Memory B cell (primary cell): ENCODE results near the gene CPLX1.
"Not testable (repeated sequence)": the region's sequence is repeated elsewhere in the genome, so short reads cannot be mapped to it uniquely, and the experiment has no call there.

Source experiments
- ATAC-seq: fragments of 150-1000 bp; cut with Tn5 transposase; 2 replicates; pipeline ENCODE4 v1.10.0; 2021; ENCODE audit warnings: low read depth, mild to moderate bottlenecking, moderate library complexity
- DNase-seq, 2 donors: peaks; one replicate each; pipeline ENCODE4 v3.0.0; 2022; ENCODE audit warnings: low spot score in 2 of 2
- H3K27ac Mint-ChIP-seq: one replicate; pipeline ENCODE4 v1.8.0; 2022; ENCODE audit warnings: mild to moderate bottlenecking, moderate library complexity, mixed read lengths
- H3K27me3 Mint-ChIP-seq: one replicate; pipeline ENCODE4 v1.8.0; 2022; ENCODE audit warnings: mixed read lengths
- H3K36me3 Mint-ChIP-seq: one replicate; pipeline ENCODE4 v1.8.0; 2022; ENCODE audit warnings: mild to moderate bottlenecking, mixed read lengths
- H3K4me1 Mint-ChIP-seq: one replicate; pipeline ENCODE4 v1.8.0; 2022; ENCODE audit warnings: mixed read lengths
- H3K4me3 Mint-ChIP-seq: one replicate; pipeline ENCODE4 v1.8.0; 2022; ENCODE audit warnings: mild to moderate bottlenecking, moderate library complexity, mixed read lengths
- H3K9me3 Mint-ChIP-seq: one replicate; pipeline ENCODE4 v1.8.0; 2022; ENCODE audit warnings: mixed read lengths

The CPLX1 gene

GRCh38 chr4:769511-769910 is 56.4 kb downstream of the CPLX1 start:
- H3K4me3 Mint-ChIP-seq: no peak overlapping the region
- ATAC-seq: no peak
- H3K9me3 Mint-ChIP-seq: no peaks in the 10 kb centered on the region
- H3K36me3 Mint-ChIP-seq: peaks cover 8% of the 10 kb centered on the region
- peaks cover 7% of the 10 kb centered on the region for H3K4me1 Mint-ChIP-seq
- H3K27ac Mint-ChIP-seq: no peak overlapping the region
- DNase-seq: no peak
- H3K27me3 Mint-ChIP-seq: no peaks in the 10 kb centered on the region

- Mint-ChIP-seq H3K4me1 (peaks cover 7% of the 10 kb centered on the region), H3K36me3 (peaks cover 8% of the 10 kb centered on the region), H3K4me3 (no peak overlapping the region), H3K9me3 (no peaks in the 10 kb centered on the region), H3K27me3 (no peaks in the 10 kb centered on the region), H3K27ac (no peak overlapping the region)
- no peak for DNase-seq
- no peak for ATAC-seq
Measured at GRCh38 chr4:768995-769394, 56.9 kb downstream of the CPLX1 start.

- DNase-seq (no peak), ATAC-seq (no peak)
- no peak overlapping the region for H3K4me3 Mint-ChIP-seq
- H3K9me3 Mint-ChIP-seq: no peaks in the 10 kb centered on the region
- no peak overlapping the region for H3K27ac Mint-ChIP-seq
- H3K4me1 Mint-ChIP-seq: peaks cover 7% of the 10 kb centered on the region
- H3K27me3 Mint-ChIP-seq: no peaks in the 10 kb centered on the region
- H3K36me3 Mint-ChIP-seq: peaks cover 12% of the 10 kb centered on the region
Measured at GRCh38 chr4:768076-768475, 57.9 kb downstream of the CPLX1 start.

GRCh38 chr4:766559-767283 is 59.2 kb downstream of the CPLX1 start:
- ATAC-seq: no peak
- H3K4me3 Mint-ChIP-seq: no peak overlapping the region
- peaks cover 4% of the 10 kb centered on the region for H3K4me1 Mint-ChIP-seq
- no peak for DNase-seq
- H3K27me3 Mint-ChIP-seq: no peaks in the 10 kb centered on the region
- no peak overlapping the region for H3K27ac Mint-ChIP-seq
- H3K36me3 Mint-ChIP-seq: peaks cover 14% of the 10 kb centered on the region
- no peaks in the 10 kb centered on the region for H3K9me3 Mint-ChIP-seq

- H3K9me3 Mint-ChIP-seq: no peaks in the 10 kb centered on the region
- DNase-seq (no peak), ATAC-seq (no peak)
- H3K27me3 Mint-ChIP-seq: no peaks in the 10 kb centered on the region
- peaks cover 3% of the 10 kb centered on the region for H3K4me1 Mint-ChIP-seq
- H3K27ac Mint-ChIP-seq: no peak overlapping the region
- no peak overlapping the region for H3K4me3 Mint-ChIP-seq
- H3K36me3 Mint-ChIP-seq: peaks cover 18% of the 10 kb centered on the region
Measured at GRCh38 chr4:766152-766515, 59.8 kb downstream of the CPLX1 start.

- H3K4me1 Mint-ChIP-seq: peaks cover 5% of the 10 kb centered on the region
- H3K36me3 Mint-ChIP-seq: peaks cover 28% of the 10 kb centered on the region
- peak overlapping the region; percentile 11 for H3K27ac Mint-ChIP-seq
- H3K4me3 Mint-ChIP-seq: no peak overlapping the region
- no peaks in the 10 kb centered on the region for H3K9me3 Mint-ChIP-seq
- DNase-seq: no peak
- H3K27me3 Mint-ChIP-seq: no peaks in the 10 kb centered on the region
- no peak for ATAC-seq
Measured at GRCh38 chr4:764405-765169, 61.3 kb downstream of the CPLX1 start.

- Mint-ChIP-seq H3K27me3 (no peaks in the 10 kb centered on the region), H3K36me3 (peaks cover 28% of the 10 kb centered on the region), H3K4me1 (peaks cover 5% of the 10 kb centered on the region), H3K27ac (no peak overlapping the region), H3K9me3 (no peaks in the 10 kb centered on the region), H3K4me3 (no peak overlapping the region)
- ATAC-seq: no peak
- DNase-seq: no peak
Measured at GRCh38 chr4:763922-764321, 62.0 kb downstream of the CPLX1 start.

GRCh38 chr4:763191-763810 is 62.6 kb downstream of the CPLX1 start:
- H3K9me3 Mint-ChIP-seq: no peaks in the 10 kb centered on the region
- DNase-seq (no peak), ATAC-seq (no peak)
- H3K4me3 Mint-ChIP-seq: no peak overlapping the region
- H3K36me3 Mint-ChIP-seq: peaks cover 28% of the 10 kb centered on the region
- H3K27ac Mint-ChIP-seq: no peak overlapping the region
- no peaks in the 10 kb centered on the region for H3K27me3 Mint-ChIP-seq
- H3K4me1 Mint-ChIP-seq: peaks cover 5% of the 10 kb centered on the region

GRCh38 chr4:762211-763190 is 63.4 kb downstream of the CPLX1 start:
- Mint-ChIP-seq H3K4me3 (no peak overlapping the region), H3K4me1 (peaks cover 5% of the 10 kb centered on the region), H3K27me3 (no peaks in the 10 kb centered on the region), H3K36me3 (peaks cover 29% of the 10 kb centered on the region), H3K27ac (no peak overlapping the region), H3K9me3 (no peaks in the 10 kb centered on the region)
- no peak for ATAC-seq
- no peak for DNase-seq

- ATAC-seq (no peak), DNase-seq (no peak)
- Mint-ChIP-seq H3K4me1 (peaks cover 5% of the 10 kb centered on the region), H3K9me3 (no peaks in the 10 kb centered on the region), H3K4me3 (no peak overlapping the region), H3K27me3 (no peaks in the 10 kb centered on the region), H3K36me3 (peaks cover 29% of the 10 kb centered on the region), H3K27ac (peak overlapping the region; percentile 29)
Measured at GRCh38 chr4:761739-762138, 64.2 kb downstream of the CPLX1 start.

GRCh38 chr4:761086-761485 is 64.8 kb downstream of the CPLX1 start:
- ATAC-seq (no peak), DNase-seq (no peak)
- H3K4me1 Mint-ChIP-seq: peaks cover 5% of the 10 kb centered on the region

GRCh38 chr4:760616-761015 is 65.3 kb downstream of the CPLX1 start:
- no peak overlapping the region for H3K27ac Mint-ChIP-seq
- no peaks in the 10 kb centered on the region for H3K27me3 Mint-ChIP-seq
- H3K9me3 Mint-ChIP-seq: no peaks in the 10 kb centered on the region
- H3K4me3 Mint-ChIP-seq: no peak overlapping the region
- ATAC-seq (no peak), DNase-seq (no peak)
- H3K4me1 Mint-ChIP-seq: peaks cover 5% of the 10 kb centered on the region
- H3K36me3 Mint-ChIP-seq: peaks cover 31% of the 10 kb centered on the region

More at GRCh38 chr4:761086-761485, 64.8 kb downstream of the CPLX1 start:
- peak overlapping the region; percentile 29 for H3K27ac Mint-ChIP-seq
- no peaks in the 10 kb centered on the region for H3K27me3 Mint-ChIP-seq
- H3K9me3 Mint-ChIP-seq: no peaks in the 10 kb centered on the region
- H3K36me3 Mint-ChIP-seq: peaks cover 31% of the 10 kb centered on the region
- no peak overlapping the region for H3K4me3 Mint-ChIP-seq

- H3K9me3 Mint-ChIP-seq, H3K4me3 Mint-ChIP-seq, DNase-seq, H3K27me3 Mint-ChIP-seq, H3K4me1 Mint-ChIP-seq, ATAC-seq: not testable (repeated sequence)
- Mint-ChIP-seq H3K27ac (peak overlapping the region; percentile 82), H3K36me3 (peaks cover 31% of the 10 kb centered on the region)
Measured at GRCh38 chr4:759810-760209, 66.1 kb downstream of the CPLX1 start.
